HG03175 (cell line): ENCODE data around the gene SMAD4.
"Not testable (repeated sequence)": the region's sequence is repeated elsewhere in the genome, so short reads cannot be mapped to it uniquely, and the experiment has no call there.

Experiments
- ATAC-seq: cut with Tn5 transposase; IDR thresholded peaks from one replicate; pipeline ENCODE4 v1.9.1; 2021; ENCODE audit warnings: mild to moderate bottlenecking, moderate library complexity; ENCODE audit not compliant: unreplicated experiment

The SMAD4 gene

GRCh38 chr18:51107598-51108305 lies 77.7 kb downstream of the SMAD4 start:
- no peak for ATAC-seq

GRCh38 chr18:51108330-51108729 lies 78.3 kb downstream of the SMAD4 start:
- ATAC-seq, result no peak

GRCh38 chr18:51110073-51110797 lies 80.2 kb downstream of the SMAD4 start:
- ATAC-seq, result peak; percentile 86

GRCh38 chr18:51111633-51112355 lies 81.8 kb downstream of the SMAD4 start:
- ATAC-seq, result not testable (repeated sequence)

GRCh38 chr18:51116996-51117395 lies 87.0 kb downstream of the SMAD4 start:
- ATAC-seq, result not testable (repeated sequence)

- ATAC-seq, result not testable (repeated sequence)
Observed at GRCh38 chr18:51119561-51119960, 89.5 kb downstream of the SMAD4 start.

GRCh38 chr18:51119976-51120375 lies 90.0 kb downstream of the SMAD4 start:
- not testable (repeated sequence) for ATAC-seq

- ATAC-seq, result no peak
Observed at GRCh38 chr18:51120809-51121596, 91.0 kb downstream of the SMAD4 start.

GRCh38 chr18:51121597-51121857 lies 91.5 kb downstream of the SMAD4 start:
- ATAC-seq, result no peak

- ATAC-seq, result no peak
Observed at GRCh38 chr18:51122266-51123045, 92.4 kb downstream of the SMAD4 start.

- ATAC-seq, result no peak
Observed at GRCh38 chr18:51123046-51123395, 93.0 kb downstream of the SMAD4 start.

- no peak for ATAC-seq
Observed at GRCh38 chr18:51123481-51123880, 93.5 kb downstream of the SMAD4 start.

- no peak for ATAC-seq
Observed at GRCh38 chr18:51123936-51124486, 94.0 kb downstream of the SMAD4 start.

- no peak for ATAC-seq
Observed at GRCh38 chr18:51125976-51126375, 96.0 kb downstream of the SMAD4 start.

GRCh38 chr18:51127664-51128063 lies 97.7 kb downstream of the SMAD4 start:
- no peak for ATAC-seq

- ATAC-seq, result no peak
Observed at GRCh38 chr18:51128533-51128932, 98.5 kb downstream of the SMAD4 start.

- ATAC-seq, result no peak
Observed at GRCh38 chr18:51132256-51132935, 102.4 kb downstream of the SMAD4 start.

GRCh38 chr18:51133580-51134160 lies 103.7 kb downstream of the SMAD4 start:
- no peak for ATAC-seq
